CD4-positive, alpha-beta T cell (primary cell): Measurements from ENCODE around the gene ADCY2. TPM values are rescaled to one million over a fixed set of nuclear protein-coding genes. Genes with fewer than 3 reads are reported as not detected.

Experiments used
- ATAC-seq: fragments of 200-7000 bp; cut with Tn5 transposase; one replicate; pipeline ENCODE4 v1.10.0; 2022; ENCODE audit warnings: mild to moderate bottlenecking; ENCODE audit not compliant: poor library complexity
- CTCF ChIA-PET: fragments of 350-600 bp; sonication (Branson Sonifier 250); formaldehyde crosslinking; loops from one replicate; lab custom pipeline; 2021; ENCODE audit warnings: antibody characterized with exemption, inconsistent platforms; lab: Charles Lee
- POLR2A ChIA-PET: fragments of 350-600 bp; sonication (Branson Sonifier 250); formaldehyde crosslinking; loops from one replicate; lab custom pipeline; 2021; ENCODE audit warnings: antibody characterized with exemption, inconsistent platforms; lab: Charles Lee
- DNase-seq, 14 experiments: peaks; one replicate each; pipeline ENCODE4 v3.0.0-alpha.2; 2013 to 2020; ENCODE audit warnings: mixed read lengths in 2 of 14
- H3K27ac ChIP-seq, 2 donors: one replicate each; pipeline versions ENCODE4 v1.5.1 to v1.7.0; 2013; ENCODE audit warnings: low read length in 2 of 2, low read depth in 1 of 2, mild to moderate bottlenecking in 1 of 2
- H3K27me3 ChIP-seq, 2 experiments: 1 replicate in 1 of 2; 2 replicates in 1 of 2; pipeline versions ENCODE4 v1.6.1 to v1.7.0; 2013; ENCODE audit warnings: low read length in 2 of 2, control low read depth in 1 of 2, mild to moderate bottlenecking in 1 of 2, moderate library complexity in 1 of 2; ENCODE audit not compliant: insufficient read depth in 2 of 2, control insufficient read depth in 1 of 2
- H3K36me3 ChIP-seq: one replicate; pipeline ENCODE4 v1.6.1; 2013; ENCODE audit warnings: low read length, control low read depth; ENCODE audit not compliant: insufficient read depth
- H3K4me1 ChIP-seq: one replicate; pipeline ENCODE4 v1.6.1; 2013; ENCODE audit warnings: low read length, control low read depth; ENCODE audit not compliant: insufficient read depth
- H3K4me3 ChIP-seq: one replicate; pipeline ENCODE4 v1.5.1; 2013; ENCODE audit warnings: mild to moderate bottlenecking, low read length, moderate library complexity
- H3K9me3 ChIP-seq, 2 experiments: 1 replicate in 1 of 2; 2 replicates in 1 of 2; pipeline versions ENCODE4 v1.6.1 to v1.7.0; 2013; ENCODE audit warnings: low read length in 2 of 2, mild to moderate bottlenecking in 2 of 2, control low read depth in 1 of 2, moderate library complexity in 1 of 2; ENCODE audit not compliant: control insufficient read depth in 1 of 2, insufficient read depth in 1 of 2
- H3K27ac Mint-ChIP-seq: one replicate; pipeline ENCODE4 v1.8.0; 2020; ENCODE audit warnings: mixed read lengths
- H3K27me3 Mint-ChIP-seq: one replicate; pipeline ENCODE4 v1.8.0; 2021; ENCODE audit warnings: mixed read lengths
- H3K36me3 Mint-ChIP-seq: one replicate; pipeline ENCODE4 v1.8.0; 2021; ENCODE audit warnings: low read depth, mixed read lengths
- H3K4me1 Mint-ChIP-seq: one replicate; pipeline ENCODE4 v1.8.0; 2021; ENCODE audit warnings: low read depth, mixed read lengths
- H3K4me3 Mint-ChIP-seq: one replicate; pipeline ENCODE4 v1.8.0; 2020; ENCODE audit warnings: mild to moderate bottlenecking, mixed read lengths
- H3K9me3 Mint-ChIP-seq: one replicate; pipeline ENCODE4 v1.8.0; 2020; ENCODE audit warnings: mixed read lengths
- intact Hi-C, 2 experiments: fragments of 100-400 bp; cut with DNase I in 1 of 2; cut with micrococcal nuclease in 1 of 2; formaldehyde crosslinking; loops; one replicate each; pipeline versions ENCODE4 v1.15.1 to v1.9.0; 2023 to 2025; cut with DNase I, micrococcal nuclease
- total RNA-seq, 174 experiments: library from RNA in 2 of 174; stranded (reverse) in 2 of 174; gene quantifications; one replicate each; pipeline ENCODE4 v1.2.3 and lab custom pipeline; 2021 to 2026
- TF ChIP-seq, protein P1 (sequence below): fragments of 200-600 bp; IDR thresholded peaks from one replicate; pipeline ENCODE4 v1.8.0; 2022; ENCODE audit warnings: antibody characterized with exemption, mild to moderate bottlenecking

ADCY2 gene
- total RNA-seq, 2 experiments from 2014 or later, result not detected

GRCh38 chr5:7597059-7597642 lies 201.2 kb downstream of the ADCY2 start:
- Mint-ChIP-seq H3K4me1 (no peaks in the 10 kb centered on the region), H3K4me3 (no peak overlapping the region)
- CTCF ChIA-PET, result no interaction called here

DNA sequence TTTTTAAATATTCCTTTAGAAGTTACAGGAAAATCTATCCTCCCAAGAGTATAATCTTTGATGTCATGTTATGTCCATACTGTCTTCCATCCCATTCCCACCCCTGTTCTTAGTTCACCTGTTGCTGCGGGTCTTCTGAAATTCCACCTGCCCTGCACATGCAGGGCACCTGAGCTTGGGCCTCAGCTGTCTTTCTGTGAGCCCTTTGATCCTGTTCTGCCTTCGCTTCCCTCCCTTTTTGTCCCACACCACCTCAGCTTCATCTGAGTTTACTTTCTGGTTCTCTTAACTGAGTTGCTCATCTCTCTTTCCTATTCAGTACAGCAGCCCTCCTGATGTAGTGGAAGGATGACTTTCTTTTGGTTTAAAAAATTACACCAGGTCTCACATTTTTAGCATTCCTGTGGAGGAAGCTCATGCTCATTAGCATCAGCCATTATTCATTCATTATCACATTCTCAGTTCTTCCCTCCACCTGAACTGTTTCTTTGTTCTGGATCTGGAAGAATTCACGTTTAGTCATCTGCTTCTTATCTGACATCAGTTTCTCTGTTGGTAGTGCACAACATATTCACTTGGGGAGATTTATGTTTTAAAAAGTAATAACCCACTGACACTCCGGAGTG lies 211.0 kb downstream of the ADCY2 start:
- no peak overlapping the region for H3K4me3 Mint-ChIP-seq
- Histone ChIP-seq H3K9me3 (no peaks in the 10 kb centered on the region), H3K27ac (no peak overlapping the region), H3K4me3 (no peak overlapping the region), H3K27me3 (no peaks in the 10 kb centered on the region), H3K36me3 (no peaks in the 10 kb centered on the region), H3K4me1 (no peaks in the 10 kb centered on the region)
- TF ChIP-seq, protein P1, sequence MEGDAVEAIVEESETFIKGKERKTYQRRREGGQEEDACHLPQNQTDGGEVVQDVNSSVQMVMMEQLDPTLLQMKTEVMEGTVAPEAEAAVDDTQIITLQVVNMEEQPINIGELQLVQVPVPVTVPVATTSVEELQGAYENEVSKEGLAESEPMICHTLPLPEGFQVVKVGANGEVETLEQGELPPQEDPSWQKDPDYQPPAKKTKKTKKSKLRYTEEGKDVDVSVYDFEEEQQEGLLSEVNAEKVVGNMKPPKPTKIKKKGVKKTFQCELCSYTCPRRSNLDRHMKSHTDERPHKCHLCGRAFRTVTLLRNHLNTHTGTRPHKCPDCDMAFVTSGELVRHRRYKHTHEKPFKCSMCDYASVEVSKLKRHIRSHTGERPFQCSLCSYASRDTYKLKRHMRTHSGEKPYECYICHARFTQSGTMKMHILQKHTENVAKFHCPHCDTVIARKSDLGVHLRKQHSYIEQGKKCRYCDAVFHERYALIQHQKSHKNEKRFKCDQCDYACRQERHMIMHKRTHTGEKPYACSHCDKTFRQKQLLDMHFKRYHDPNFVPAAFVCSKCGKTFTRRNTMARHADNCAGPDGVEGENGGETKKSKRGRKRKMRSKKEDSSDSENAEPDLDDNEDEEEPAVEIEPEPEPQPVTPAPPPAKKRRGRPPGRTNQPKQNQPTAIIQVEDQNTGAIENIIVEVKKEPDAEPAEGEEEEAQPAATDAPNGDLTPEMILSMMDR, result no peak
- H3K9me3 Mint-ChIP-seq, result peaks cover 6% of the 10 kb centered on the region
- intact Hi-C loops, result no loop called here
- CTCF ChIA-PET, result no interaction called here
- ATAC-seq, result no peak
- no peak for DNase-seq
- H3K27me3 Mint-ChIP-seq, result no peaks in the 10 kb centered on the region
- H3K36me3 Mint-ChIP-seq, result no peaks in the 10 kb centered on the region
- no peaks in the 10 kb centered on the region for H3K4me1 Mint-ChIP-seq
- H3K27ac Mint-ChIP-seq, result no peak overlapping the region
- POLR2A ChIA-PET, result no interaction called here

More at GRCh38 chr5:7597059-7597642, 201.2 kb downstream of the ADCY2 start:
- Histone ChIP-seq H3K36me3 (no peaks in the 10 kb centered on the region), H3K4me1 (no peaks in the 10 kb centered on the region), H3K27ac (no peak overlapping the region), H3K4me3 (no peak overlapping the region), H3K27me3 (no peaks in the 10 kb centered on the region), H3K9me3 (peaks cover 0 to 5% of the 10 kb centered on the region in 2 experiments)
- DNase-seq (no peak), ATAC-seq (no peak)
- H3K27ac Mint-ChIP-seq, result no peak overlapping the region
- H3K36me3 Mint-ChIP-seq, result no peaks in the 10 kb centered on the region
- intact Hi-C loops, result no loop called here
- TF ChIP-seq, protein P1, result no peak
- no peaks in the 10 kb centered on the region for H3K27me3 Mint-ChIP-seq
- no peaks in the 10 kb centered on the region for H3K9me3 Mint-ChIP-seq
- POLR2A ChIA-PET, result no interaction called here

GRCh38 chr5:7608772-7609171 lies 212.8 kb downstream of the ADCY2 start:
- ATAC-seq (no peak), DNase-seq (no peak)
- Mint-ChIP-seq H3K27me3 (no peaks in the 10 kb centered on the region), H3K4me1 (no peaks in the 10 kb centered on the region), H3K4me3 (no peak overlapping the region), H3K9me3 (peaks cover 4% of the 10 kb centered on the region), H3K27ac (no peak overlapping the region), H3K36me3 (no peaks in the 10 kb centered on the region)
- H3K9me3 ChIP-seq, result no peaks in the 10 kb centered on the region
- TF ChIP-seq, protein P1, result no peak
- no peak overlapping the region for H3K4me3 ChIP-seq
- ChIA-PET POLR2A (no interaction called here), CTCF (no interaction called here)
- H3K27me3 ChIP-seq, result no peaks in the 10 kb centered on the region
- no peak overlapping the region for H3K27ac ChIP-seq
- H3K4me1 ChIP-seq, result no peaks in the 10 kb centered on the region
- intact Hi-C loops, result no loop called here
- H3K36me3 ChIP-seq, result no peaks in the 10 kb centered on the region
